HG02884 (cell line): ENCODE data around the gene MYH6.

ENCODE experiments used
- ATAC-seq: cut with Tn5 transposase; IDR thresholded peaks from one replicate; pipeline ENCODE4 v1.9.1; 2021; ENCODE audit warnings: mild to moderate bottlenecking, moderate library complexity; ENCODE audit not compliant: unreplicated experiment

MYH6 gene

DNA sequence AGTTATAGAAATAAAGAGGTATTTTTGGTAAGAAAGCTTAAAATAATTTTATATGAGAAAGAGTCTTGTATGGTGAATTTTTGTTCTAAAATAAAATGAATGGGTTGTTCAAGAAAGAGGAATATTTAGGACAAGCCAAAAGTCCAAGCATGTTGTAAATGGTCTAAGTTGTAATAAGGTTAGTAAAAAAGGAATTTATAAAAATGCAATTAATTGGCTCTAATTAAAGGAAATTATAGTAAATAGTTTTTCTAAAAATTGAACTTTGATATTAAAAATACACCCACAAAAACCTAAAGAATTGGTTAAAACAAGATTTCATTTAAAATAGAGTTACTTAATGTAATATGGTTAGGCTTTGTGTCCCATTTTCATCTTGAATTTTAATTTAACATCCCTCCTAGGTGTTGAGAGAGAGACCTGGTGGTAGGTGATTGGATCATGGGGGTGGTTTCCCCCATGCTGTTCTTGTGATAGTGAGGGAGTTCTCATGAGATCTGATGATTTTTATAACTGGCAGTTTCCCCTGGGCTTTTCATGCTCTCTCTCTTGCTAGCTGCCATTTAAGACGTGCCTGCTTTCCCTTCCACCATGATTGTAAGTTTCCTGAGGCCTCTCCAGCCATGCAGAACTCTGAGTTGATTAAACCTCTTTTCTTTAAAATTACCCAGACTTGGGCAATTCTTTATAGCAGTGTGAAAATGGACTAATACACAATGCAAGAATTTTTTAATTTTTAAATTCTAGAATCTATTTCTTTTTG, 68.4 kb downstream of the MYH6 start:
- no peak for ATAC-seq

- no peak for ATAC-seq
Observed at GRCh38 chr14:23335623-23336022, 72.5 kb downstream of the MYH6 start.
